Dedifferentiated amniotic fluid mesenchymal stem cell (primary cell): ENCODE results near the gene TDRD12.
"Not testable (repeated sequence)": the region's sequence is repeated elsewhere in the genome, so short reads cannot be mapped to it uniquely, and the experiment has no call there.

Experiments used
- DNase-seq: peaks from one replicate; pipeline ENCODE4 v3.0.0-alpha.2; 2016; ENCODE audit errors: extremely low spot score

The TDRD12 gene

DNA sequence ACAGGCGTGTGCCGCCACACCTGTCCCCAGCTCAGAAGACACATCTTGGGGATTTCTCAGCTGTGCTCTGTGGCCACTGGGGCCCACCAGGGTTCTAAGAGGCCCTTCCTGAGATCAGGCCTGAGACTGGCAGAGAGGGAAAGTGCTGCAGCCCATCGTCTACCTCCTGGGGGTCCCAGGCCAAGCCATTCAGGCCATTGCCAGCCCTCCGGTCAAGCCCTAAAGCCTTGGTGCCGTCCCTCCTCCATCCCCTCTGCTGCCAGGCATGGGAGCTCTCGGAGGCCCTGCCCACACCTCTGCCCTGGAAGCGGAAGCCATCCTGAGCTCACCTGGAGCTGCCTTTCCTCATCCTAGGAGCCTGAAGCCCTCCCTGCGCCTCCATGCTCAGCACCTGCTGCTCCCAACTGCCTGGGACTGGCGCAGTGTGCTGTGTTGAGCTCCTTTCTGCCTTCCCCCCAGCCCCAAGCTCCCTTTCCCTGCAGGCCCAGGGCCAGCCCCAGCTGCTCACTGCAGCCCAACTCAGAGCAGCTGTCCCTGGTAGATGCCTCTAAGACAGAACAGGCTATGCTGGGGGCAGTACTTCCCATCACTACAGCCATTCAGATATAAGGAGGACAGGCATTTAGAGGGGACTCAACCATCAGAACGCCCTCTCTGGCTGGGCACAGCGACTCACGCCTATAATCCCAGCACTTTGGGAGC is 147.1 kb downstream of the TDRD12 start:
- DNase-seq = no peak

GRCh38 chr19:32867436-32867835 is 147.9 kb downstream of the TDRD12 start:
- not testable (repeated sequence) for DNase-seq

DNA sequence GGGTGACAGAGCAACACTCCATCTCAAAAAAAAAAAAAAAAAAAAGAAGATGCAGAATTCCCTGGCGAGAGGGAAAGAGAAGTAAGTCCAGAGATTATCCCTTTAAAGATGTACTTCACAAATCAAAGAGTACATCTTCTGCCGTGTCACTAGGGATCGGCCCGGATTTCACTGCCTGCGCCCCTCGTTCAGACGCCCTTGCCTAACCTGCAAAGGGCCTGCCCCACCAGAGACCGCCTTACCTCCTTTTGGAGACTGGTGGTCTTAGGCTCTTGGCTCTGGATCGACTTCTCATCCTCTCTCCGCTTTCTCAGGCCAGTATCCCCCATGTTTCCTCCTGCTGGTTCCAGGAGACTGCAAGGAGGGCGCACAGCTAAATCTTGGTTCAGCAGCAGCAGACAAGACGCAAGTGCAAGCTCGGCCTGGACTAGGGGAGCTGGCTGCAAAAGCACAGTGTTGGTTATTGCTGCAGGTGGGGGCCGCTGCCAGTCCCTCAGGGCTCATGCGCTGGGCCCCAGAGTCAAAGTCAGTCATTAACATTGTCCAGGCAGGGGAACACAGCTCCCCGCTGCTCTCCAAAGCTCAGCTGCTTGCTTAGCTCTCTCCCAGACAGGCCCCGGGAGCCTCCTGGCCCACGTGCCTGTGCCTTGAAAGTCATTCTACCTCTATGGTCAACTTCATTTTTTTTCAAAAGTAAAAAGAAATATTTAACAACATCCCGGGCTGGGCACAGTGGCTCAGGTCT is 148.8 kb downstream of the TDRD12 start:
- no peak for DNase-seq

GRCh38 chr19:32869369-32869965 is 149.9 kb downstream of the TDRD12 start, which contains the start of gene SLC7A9:
TSS of gene SLC7A9 (minus strand) at chr19:32869767. CDS start at chr19:32868534, 1,233 bp downstream.
- DNase-seq = no peak

- DNase-seq = no peak
Measured at GRCh38 chr19:32869966-32870573, 150.5 kb downstream of the TDRD12 start.

- no peak for DNase-seq
Measured at GRCh38 chr19:32870981-32871451, 151.4 kb downstream of the TDRD12 start.

- DNase-seq = no peak
Measured at GRCh38 chr19:32872391-32872790, 152.8 kb downstream of the TDRD12 start.

- no peak for DNase-seq
Measured at GRCh38 chr19:32873247-32873959, 153.8 kb downstream of the TDRD12 start.

GRCh38 chr19:32874605-32875004 is 155.0 kb downstream of the TDRD12 start:
- DNase-seq = no peak

GRCh38 chr19:32875428-32875827 is 155.9 kb downstream of the TDRD12 start:
- DNase-seq = no peak

DNA sequence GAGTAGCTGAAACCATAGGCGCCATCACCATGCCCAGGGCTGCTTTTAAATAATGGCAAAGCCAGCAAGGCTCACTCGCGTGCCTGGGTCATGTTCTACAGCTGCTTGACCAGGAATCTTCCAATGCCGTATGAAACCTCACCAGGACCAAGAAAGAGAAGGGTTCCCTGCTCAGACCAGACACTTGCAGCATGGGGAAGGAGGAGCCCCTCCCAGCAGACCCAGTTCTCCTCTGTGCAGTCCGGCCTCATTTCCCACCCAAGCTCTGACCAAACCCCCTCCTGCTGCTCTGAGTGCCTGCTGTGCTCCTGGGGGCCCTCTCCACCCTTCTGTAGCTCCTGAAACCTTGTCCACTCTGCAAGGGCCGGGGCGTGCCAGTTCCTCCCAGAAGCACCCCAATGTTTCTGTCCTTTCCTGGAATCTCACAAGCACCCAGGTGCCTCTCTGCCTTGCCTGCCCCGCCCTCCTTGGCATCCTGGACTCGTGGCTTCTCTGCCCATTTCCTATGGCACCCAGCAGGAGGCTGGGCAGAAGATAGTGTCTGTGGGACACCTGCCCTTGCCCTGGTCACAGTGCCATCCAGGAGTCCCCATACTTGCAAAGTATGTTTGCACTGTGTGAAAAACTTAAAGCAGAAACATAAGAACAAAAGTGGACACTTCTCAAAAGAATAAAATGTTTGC is 156.8 kb downstream of the TDRD12 start:
- no peak for DNase-seq

- DNase-seq = no peak
Measured at GRCh38 chr19:32876919-32877285, 157.3 kb downstream of the TDRD12 start.
